ENCODE data around the gene GOLGA8Q. TPM values are rescaled to one million over a fixed set of nuclear protein-coding genes. Genes with fewer than 3 reads are reported as not detected.
"Not testable (repeated sequence)": the region's sequence is repeated elsewhere in the genome, so short reads cannot be mapped to it uniquely, and the experiment has no call there.

The GOLGA8Q gene
- total and polyA plus RNA-seq, 9 of the 15 experiments (the other 6 are each of a cell fraction or from before 2014, with no cell fraction given), result 0.07 to 0.23 TPM; not detected in 7

GRCh38 chr15:30525912-30526311, 25.9 kb upstream of the GOLGA8Q start:
- not testable (repeated sequence) for BruUV-seq (replicated peaks); ATAC-seq

GRCh38 chr15:30529049-30529448, 22.8 kb upstream of the GOLGA8Q start:
- H3K4me2 ChIP-seq (ENCODE audit: insufficient read depth, low read length); H2AFZ ChIP-seq (ENCODE audit: low read depth, low read length); H4K20me1 ChIP-seq (replicated peaks; ENCODE audit: control insufficient read depth, insufficient read depth, low read length); H3K27ac ChIP-seq (ENCODE audit: extremely low read depth, low read depth, low read length); DNase-seq (ENCODE audit: extremely low read depth in 1 of 4, low spot score in 3 of 4); FAIRE-seq; H3K79me2 ChIP-seq (ENCODE audit: control insufficient read depth, insufficient read depth, low read length); H3K9ac ChIP-seq (ENCODE audit: insufficient read depth in 1 of 2, low read depth in 2 of 2, low read length in 2 of 2); H3K9me1 ChIP-seq (ENCODE audit: control insufficient read depth, insufficient read depth, low read length); POLR2A ChIA-PET; BruUV-seq (replicated peaks); intact Hi-C loops (cut with micrococcal nuclease); ATAC-seq; H3K9me3 ChIP-seq (replicated peaks; ENCODE audit: control insufficient read depth, insufficient read depth, low read depth, low read length); CTCF ChIA-PET (ENCODE audit: low intra/inter-chr PET ratio); H3K4me3 ChIP-seq; H3K27me3 ChIP-seq (ENCODE audit: control insufficient read depth in 2 of 2, insufficient read depth in 2 of 2, low read length in 2 of 2); H3K36me3 ChIP-seq (ENCODE audit: control insufficient read depth, insufficient read depth, low read length); H3K4me1 ChIP-seq (replicated peaks in 1 of 2; ENCODE audit: control insufficient read depth in 2 of 2, insufficient read depth in 2 of 2, low read length in 2 of 2): not testable (repeated sequence)
- no CpG with 5 or more reads among the region's 3 CpGs for WGBS (ENCODE audit: insufficient coverage, low coverage, missing lambda C conversion rate)
- in situ Hi-C loops (cut with MboI), result loop anchor here (5.0 to 25.0 kb wide), 2 partner anchors 1817 to 1953 kb away; partner anchors contain the start of gene GOLGA8M

More at GRCh38 chr15:30525912-30526311, 25.9 kb upstream of the GOLGA8Q start:
- H3K4me3 ChIP-seq; POLR2A ChIA-PET; CTCF ChIA-PET (ENCODE audit: low intra/inter-chr PET ratio); H3K4me1 ChIP-seq (replicated peaks in 1 of 2; ENCODE audit: control insufficient read depth in 2 of 2, insufficient read depth in 2 of 2, low read length in 2 of 2); H3K9ac ChIP-seq (ENCODE audit: insufficient read depth in 1 of 2, low read depth in 2 of 2, low read length in 2 of 2); H3K9me3 ChIP-seq (replicated peaks; ENCODE audit: control insufficient read depth, insufficient read depth, low read depth, low read length); H3K27me3 ChIP-seq (ENCODE audit: control insufficient read depth in 2 of 2, insufficient read depth in 2 of 2, low read length in 2 of 2); H3K4me2 ChIP-seq (ENCODE audit: insufficient read depth, low read length); FAIRE-seq; H2AFZ ChIP-seq (ENCODE audit: low read depth, low read length); intact Hi-C loops (cut with micrococcal nuclease); H3K79me2 ChIP-seq (ENCODE audit: control insufficient read depth, insufficient read depth, low read length); H3K36me3 ChIP-seq (ENCODE audit: control insufficient read depth, insufficient read depth, low read length); H3K9me1 ChIP-seq (ENCODE audit: control insufficient read depth, insufficient read depth, low read length); H4K20me1 ChIP-seq (replicated peaks; ENCODE audit: control insufficient read depth, insufficient read depth, low read length); DNase-seq (ENCODE audit: extremely low read depth in 1 of 4, low spot score in 3 of 4); H3K27ac ChIP-seq (ENCODE audit: extremely low read depth, low read depth, low read length): not testable (repeated sequence)
- no CpG with 5 or more reads among the region's 4 CpGs for WGBS (ENCODE audit: insufficient coverage, low coverage, missing lambda C conversion rate)
- in situ Hi-C loops (cut with MboI), result loop anchor here (5.0 to 25.0 kb wide), 2 partner anchors 1814 to 1956 kb away; partner anchors contain the start of gene GOLGA8M

GRCh38 chr15:30566949-30567348, 15.1 kb downstream of the GOLGA8Q start:
- DNase-seq (ENCODE audit: extremely low read depth in 1 of 4, low spot score in 3 of 4); H4K20me1 ChIP-seq (replicated peaks; ENCODE audit: control insufficient read depth, insufficient read depth, low read length); BruUV-seq (replicated peaks); H3K4me3 ChIP-seq; H3K27me3 ChIP-seq (ENCODE audit: control insufficient read depth in 2 of 2, insufficient read depth in 2 of 2, low read length in 2 of 2); H3K4me2 ChIP-seq (ENCODE audit: insufficient read depth, low read length); POLR2A ChIA-PET; H3K79me2 ChIP-seq (ENCODE audit: control insufficient read depth, insufficient read depth, low read length); FAIRE-seq; H3K4me1 ChIP-seq (replicated peaks in 1 of 2; ENCODE audit: control insufficient read depth in 2 of 2, insufficient read depth in 2 of 2, low read length in 2 of 2); intact Hi-C loops (cut with micrococcal nuclease); H3K27ac ChIP-seq (ENCODE audit: extremely low read depth, low read depth, low read length); H3K9me1 ChIP-seq (ENCODE audit: control insufficient read depth, insufficient read depth, low read length); in situ Hi-C loops (cut with MboI); CTCF ChIA-PET (ENCODE audit: low intra/inter-chr PET ratio); H2AFZ ChIP-seq (ENCODE audit: low read depth, low read length); H3K9ac ChIP-seq (ENCODE audit: insufficient read depth in 1 of 2, low read depth in 2 of 2, low read length in 2 of 2); H3K36me3 ChIP-seq (ENCODE audit: control insufficient read depth, insufficient read depth, low read length); H3K9me3 ChIP-seq (replicated peaks; ENCODE audit: control insufficient read depth, insufficient read depth, low read depth, low read length): not testable (repeated sequence)
- no CpG with 5 or more reads among the region's 6 CpGs for WGBS (ENCODE audit: insufficient coverage, low coverage, missing lambda C conversion rate)
- peak; percentile 71 for ATAC-seq

- H3K4me2 ChIP-seq (ENCODE audit: insufficient read depth, low read length); H3K9me3 ChIP-seq (replicated peaks; ENCODE audit: control insufficient read depth, insufficient read depth, low read depth, low read length); DNase-seq (ENCODE audit: extremely low read depth in 1 of 4, low spot score in 3 of 4); intact Hi-C loops (cut with micrococcal nuclease); BruUV-seq (replicated peaks); H3K4me1 ChIP-seq (replicated peaks in 1 of 2; ENCODE audit: control insufficient read depth in 2 of 2, insufficient read depth in 2 of 2, low read length in 2 of 2); in situ Hi-C loops (cut with MboI); H3K27me3 ChIP-seq (ENCODE audit: control insufficient read depth in 2 of 2, insufficient read depth in 2 of 2, low read length in 2 of 2); H3K9me1 ChIP-seq (ENCODE audit: control insufficient read depth, insufficient read depth, low read length); H3K4me3 ChIP-seq; H4K20me1 ChIP-seq (replicated peaks; ENCODE audit: control insufficient read depth, insufficient read depth, low read length); H3K79me2 ChIP-seq (ENCODE audit: control insufficient read depth, insufficient read depth, low read length); H2AFZ ChIP-seq (ENCODE audit: low read depth, low read length); CTCF ChIA-PET (ENCODE audit: low intra/inter-chr PET ratio); H3K36me3 ChIP-seq (ENCODE audit: control insufficient read depth, insufficient read depth, low read length); FAIRE-seq; POLR2A ChIA-PET; H3K27ac ChIP-seq (ENCODE audit: extremely low read depth, low read depth, low read length); H3K9ac ChIP-seq (ENCODE audit: insufficient read depth in 1 of 2, low read depth in 2 of 2, low read length in 2 of 2): not testable (repeated sequence)
- peak; percentile 80 for ATAC-seq
- no CpG with 5 or more reads among the region's 38 CpGs for WGBS (ENCODE audit: insufficient coverage, low coverage, missing lambda C conversion rate)
Measured at GRCh38 chr15:30573012-30573491, 21.2 kb downstream of the GOLGA8Q start.
